Effector memory CD8-positive, alpha-beta T cell (primary cell): ENCODE results near the gene PARD6B.
"Not testable (repeated sequence)": the region's sequence is repeated elsewhere in the genome, so short reads cannot be mapped to it uniquely, and the experiment has no call there.

Source experiments
- ATAC-seq: fragments of 150-1000 bp; cut with Tn5 transposase; replicated peaks from 2 replicates; pipeline ENCODE4 v1.10.0; 2021; ENCODE audit warnings: mild to moderate bottlenecking, moderate library complexity
- DNase-seq, 3 experiments: peaks; one replicate each; pipeline ENCODE4 v3.0.0; 2021
- H3K27ac Mint-ChIP-seq, 2 donors: one replicate each; pipeline ENCODE4 v1.8.0; 2022; ENCODE audit warnings: mild to moderate bottlenecking in 2 of 2, mixed read lengths in 2 of 2, moderate library complexity in 2 of 2
- H3K27me3 Mint-ChIP-seq, 2 donors: one replicate each; pipeline ENCODE4 v1.8.0; 2022; ENCODE audit warnings: mixed read lengths in 2 of 2
- H3K36me3 Mint-ChIP-seq: one replicate; pipeline ENCODE4 v1.8.0; 2022; ENCODE audit warnings: mild to moderate bottlenecking, moderate library complexity, mixed read lengths; ENCODE audit not compliant: insufficient read depth
- H3K4me1 Mint-ChIP-seq, 2 donors: one replicate each; pipeline ENCODE4 v1.8.0; 2022; ENCODE audit warnings: low read depth in 2 of 2, mixed read lengths in 2 of 2
- H3K4me3 Mint-ChIP-seq, 2 donors: one replicate each; pipeline ENCODE4 v1.8.0; 2022; ENCODE audit warnings: mild to moderate bottlenecking in 2 of 2, mixed read lengths in 2 of 2, moderate library complexity in 2 of 2
- H3K9me3 Mint-ChIP-seq, 2 donors: one replicate each; pipeline ENCODE4 v1.8.0; 2022; ENCODE audit warnings: mixed read lengths in 2 of 2

The PARD6B gene

GRCh38 chr20:50771419-50772080 lies 40.2 kb downstream of the PARD6B start:
- ATAC-seq, H3K4me1 Mint-ChIP-seq: not testable (repeated sequence)

DNA sequence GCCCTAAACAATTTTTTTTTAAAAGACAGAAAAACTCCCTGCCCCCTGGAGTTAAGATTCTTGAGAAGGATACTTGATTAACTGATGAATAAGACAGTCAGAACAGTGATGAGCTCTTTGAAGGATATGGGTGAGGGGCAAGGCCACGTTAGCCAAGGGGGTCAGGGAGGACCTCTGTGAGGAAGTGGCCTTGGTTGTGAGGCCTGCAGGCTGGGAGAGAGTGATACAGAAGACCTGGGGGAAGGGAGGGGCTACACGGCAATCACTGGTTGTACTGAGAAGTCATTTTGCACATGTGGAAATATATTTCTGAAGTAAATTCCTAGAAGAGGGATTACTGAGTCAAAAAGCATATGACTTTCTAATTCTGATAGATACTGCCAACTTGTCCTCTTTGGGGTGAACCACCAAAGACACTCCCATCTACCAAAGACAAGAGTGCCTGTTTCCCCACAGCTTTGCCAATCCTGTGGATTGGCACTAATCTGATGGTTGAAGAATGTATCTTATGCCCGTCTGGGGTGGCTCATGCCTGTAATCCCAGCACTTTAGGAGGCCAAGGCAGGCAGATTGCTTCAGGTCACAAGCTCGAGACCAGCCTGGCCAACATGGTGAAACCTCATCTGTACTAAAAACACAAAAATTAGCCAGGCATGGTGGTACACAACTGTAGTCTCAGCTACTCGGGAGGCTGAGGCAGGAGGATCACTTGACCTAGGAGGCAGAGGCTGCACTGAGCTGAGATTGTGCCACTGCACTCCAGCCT lies 41.2 kb downstream of the PARD6B start:
- H3K9me3 Mint-ChIP-seq = no peaks in the 10 kb centered on the region
- H3K27ac Mint-ChIP-seq = no peak overlapping the region
- ATAC-seq (no peak), DNase-seq (no peak)
- H3K27me3 Mint-ChIP-seq = peaks cover 6 to 14% of the 10 kb centered on the region in 2 donors
- no peak overlapping the region for H3K4me3 Mint-ChIP-seq
- peaks cover 5% of the 10 kb centered on the region for H3K36me3 Mint-ChIP-seq
- no peaks in the 10 kb centered on the region for H3K4me1 Mint-ChIP-seq

More at GRCh38 chr20:50771419-50772080, 40.2 kb downstream of the PARD6B start:
- H3K36me3 Mint-ChIP-seq, H3K4me3 Mint-ChIP-seq, H3K9me3 Mint-ChIP-seq, H3K27ac Mint-ChIP-seq, DNase-seq: not testable (repeated sequence)
- H3K27me3 Mint-ChIP-seq = peaks cover 13 to 20% of the 10 kb centered on the region in 2 donors

DNA sequence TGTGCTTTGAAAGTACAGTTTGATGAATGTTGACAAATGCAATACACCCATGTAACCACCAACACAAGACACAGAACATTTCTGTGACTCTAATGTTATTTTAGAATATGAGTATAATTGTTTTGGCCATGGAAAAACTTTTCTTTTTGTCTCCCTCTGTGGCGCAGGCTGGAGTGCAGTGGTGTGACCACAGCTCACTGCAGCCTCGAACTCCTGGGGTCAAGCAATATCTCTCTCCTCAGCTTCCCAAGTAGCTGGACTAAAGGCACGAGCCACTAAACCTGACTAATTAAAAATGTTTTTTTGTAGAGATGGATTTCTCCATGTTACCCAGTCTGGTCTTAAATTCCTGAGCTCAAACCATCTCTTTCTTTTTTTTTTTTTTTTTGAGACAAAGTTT lies 43.1 kb downstream of the PARD6B start:
- H3K9me3 Mint-ChIP-seq = no peaks in the 10 kb centered on the region
- H3K27ac Mint-ChIP-seq = peak overlapping the region in 1 of 2 donors; percentile 35
- DNase-seq (no peak), ATAC-seq (no peak)
- peaks cover 6 to 14% of the 10 kb centered on the region in 2 donors for H3K27me3 Mint-ChIP-seq
- H3K36me3 Mint-ChIP-seq = peaks cover 5% of the 10 kb centered on the region
- no peaks in the 10 kb centered on the region for H3K4me1 Mint-ChIP-seq
- no peak overlapping the region for H3K4me3 Mint-ChIP-seq

DNA sequence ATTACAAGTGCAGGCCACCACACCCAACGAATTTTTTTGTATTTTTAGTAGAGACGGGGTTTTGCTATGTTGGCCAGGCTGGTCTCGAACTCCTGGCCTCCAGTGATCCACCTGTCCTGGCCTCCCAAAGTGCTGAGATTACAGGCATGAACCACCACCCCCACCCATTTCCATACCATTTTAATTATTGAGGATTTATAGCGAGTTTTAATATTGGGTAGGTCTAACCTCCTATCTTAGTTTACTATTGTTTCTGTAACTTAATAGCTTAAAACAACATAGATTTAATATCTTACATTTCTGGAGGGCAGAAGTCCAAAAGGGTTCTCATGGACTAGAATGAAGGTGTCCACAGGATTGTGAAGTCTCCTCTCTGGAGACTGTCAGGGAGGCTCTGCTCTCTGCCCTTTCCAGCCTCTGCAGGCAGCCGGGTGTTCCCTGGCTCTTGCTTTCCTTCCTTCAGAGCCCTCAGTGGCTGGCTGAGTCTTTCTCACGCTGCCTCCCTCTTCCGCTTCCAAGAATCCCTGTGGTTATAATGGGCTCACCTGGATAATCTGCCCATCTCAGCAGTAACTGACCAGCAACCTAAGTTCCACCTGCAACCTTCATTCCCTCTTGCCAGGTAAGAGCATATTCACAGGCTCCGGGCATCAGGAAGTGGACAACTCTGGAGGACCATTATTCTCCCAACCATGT lies 44.9 kb downstream of the PARD6B start:
- Mint-ChIP-seq H3K27me3 (peaks cover 14 to 30% of the 10 kb centered on the region in 2 donors), H3K9me3 (no peaks in the 10 kb centered on the region), H3K4me1 (no peaks in the 10 kb centered on the region), H3K36me3 (peaks cover 5% of the 10 kb centered on the region), H3K4me3 (no peak overlapping the region), H3K27ac (no peak overlapping the region)
- DNase-seq = no peak
- no peak for ATAC-seq

GRCh38 chr20:50777373-50777772 lies 46.0 kb downstream of the PARD6B start:
- no peak overlapping the region for H3K27ac Mint-ChIP-seq
- H3K4me1 Mint-ChIP-seq = no peaks in the 10 kb centered on the region
- H3K9me3 Mint-ChIP-seq = no peaks in the 10 kb centered on the region
- peaks cover 5% of the 10 kb centered on the region for H3K36me3 Mint-ChIP-seq
- no peak for DNase-seq
- H3K27me3 Mint-ChIP-seq = peaks cover 14 to 39% of the 10 kb centered on the region in 2 donors
- no peak overlapping the region for H3K4me3 Mint-ChIP-seq
- ATAC-seq = no peak

GRCh38 chr20:50778994-50779393 lies 47.6 kb downstream of the PARD6B start:
- H3K27ac Mint-ChIP-seq, H3K9me3 Mint-ChIP-seq, DNase-seq, ATAC-seq, H3K4me1 Mint-ChIP-seq, H3K36me3 Mint-ChIP-seq, H3K4me3 Mint-ChIP-seq: not testable (repeated sequence)
- peaks cover 14 to 39% of the 10 kb centered on the region in 2 donors for H3K27me3 Mint-ChIP-seq

- no peak overlapping the region for H3K4me3 Mint-ChIP-seq
- peak overlapping the region in 1 of 2 donors; percentile 64 for H3K27ac Mint-ChIP-seq
- H3K4me1 Mint-ChIP-seq = no peaks in the 10 kb centered on the region
- H3K27me3 Mint-ChIP-seq = peaks cover 20 to 31% of the 10 kb centered on the region in 2 donors
- H3K9me3 Mint-ChIP-seq = no peaks in the 10 kb centered on the region
- ATAC-seq (no peak), DNase-seq (no peak)
- H3K36me3 Mint-ChIP-seq = no peaks in the 10 kb centered on the region
These were observed 52.0 kb downstream of the PARD6B start for GRCh38 chr20:50783390-50783789.

GRCh38 chr20:50783903-50784302 lies 52.5 kb downstream of the PARD6B start:
- no peak for ATAC-seq
- H3K4me3 Mint-ChIP-seq = no peak overlapping the region

GRCh38 chr20:50784464-50784863 lies 53.1 kb downstream of the PARD6B start:
- Mint-ChIP-seq H3K27ac (no peak overlapping the region), H3K4me1 (no peaks in the 10 kb centered on the region), H3K36me3 (no peaks in the 10 kb centered on the region), H3K27me3 (peaks cover 14 to 26% of the 10 kb centered on the region in 2 donors), H3K4me3 (no peak overlapping the region), H3K9me3 (no peaks in the 10 kb centered on the region)
- DNase-seq (no peak), ATAC-seq (no peak)

More at GRCh38 chr20:50783903-50784302, 52.5 kb downstream of the PARD6B start:
- Mint-ChIP-seq H3K36me3 (no peaks in the 10 kb centered on the region), H3K9me3 (no peaks in the 10 kb centered on the region), H3K27ac (peak overlapping the region in 1 of 2 donors; percentile 64), H3K4me1 (no peaks in the 10 kb centered on the region), H3K27me3 (peaks cover 19 to 31% of the 10 kb centered on the region in 2 donors)
- no peak for DNase-seq

DNA sequence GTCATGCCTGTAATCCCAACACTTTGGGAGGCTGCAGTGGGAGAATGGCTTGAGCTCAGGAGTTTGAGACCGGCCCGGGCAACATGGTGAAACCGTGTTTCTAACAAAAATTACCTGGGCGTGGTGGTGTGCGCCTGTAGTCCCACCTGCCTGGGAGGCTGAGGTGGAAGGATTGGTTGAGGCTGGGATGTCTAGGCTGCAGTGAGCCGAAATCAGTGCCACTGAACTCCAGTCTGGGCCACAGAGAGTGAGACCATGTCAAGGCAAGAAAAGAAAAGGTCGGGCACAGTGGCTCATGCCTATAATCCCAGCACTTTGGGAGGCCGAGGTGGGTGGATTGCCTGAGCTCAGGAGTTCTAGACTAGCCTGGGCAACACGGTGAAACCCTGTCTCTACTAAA lies 55.3 kb downstream of the PARD6B start:
- Mint-ChIP-seq H3K9me3 (no peaks in the 10 kb centered on the region), H3K36me3 (no peaks in the 10 kb centered on the region), H3K4me3 (no peak overlapping the region), H3K4me1 (peaks cover 0 to 5% of the 10 kb centered on the region in 2 donors), H3K27ac (no peak overlapping the region), H3K27me3 (peaks cover 4 to 5% of the 10 kb centered on the region in 2 donors)
- ATAC-seq (no peak), DNase-seq (no peak)

DNA sequence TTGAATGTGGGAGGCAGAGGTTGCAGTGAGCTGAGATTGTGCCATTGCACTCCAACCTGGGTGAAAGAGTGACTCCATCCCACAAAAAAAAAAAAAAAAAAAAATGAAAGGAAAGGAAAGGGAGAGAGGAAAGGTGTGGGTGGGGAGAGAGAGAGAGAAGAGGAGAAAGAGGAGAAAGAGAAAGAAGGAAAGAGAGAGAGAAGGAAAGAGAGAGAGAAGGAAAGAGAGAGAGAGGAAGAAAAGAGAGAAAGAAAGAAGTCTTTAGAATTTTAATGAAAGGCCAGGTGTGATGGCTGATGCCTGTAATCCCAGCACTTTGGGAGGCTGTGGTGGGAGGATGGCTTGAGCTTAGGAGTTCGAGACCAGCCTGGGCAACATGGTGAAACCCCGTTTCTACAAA lies 55.8 kb downstream of the PARD6B start:
- Mint-ChIP-seq H3K9me3 (no peaks in the 10 kb centered on the region), H3K27ac (no peak overlapping the region), H3K4me1 (peaks cover 0 to 5% of the 10 kb centered on the region in 2 donors)

GRCh38 chr20:50788045-50788991 lies 56.9 kb downstream of the PARD6B start:
- H3K4me1 Mint-ChIP-seq = peaks cover 0 to 5% of the 10 kb centered on the region in 2 donors
- H3K27me3 Mint-ChIP-seq = peaks cover 0 to 5% of the 10 kb centered on the region in 2 donors
- H3K27ac Mint-ChIP-seq = no peak overlapping the region
- no peaks in the 10 kb centered on the region for H3K36me3 Mint-ChIP-seq
- DNase-seq = no peak
- no peak for ATAC-seq
- H3K4me3 Mint-ChIP-seq = no peak overlapping the region
- H3K9me3 Mint-ChIP-seq = no peaks in the 10 kb centered on the region

More for the DNA sequence above, 55.8 kb downstream of the PARD6B start:
- Mint-ChIP-seq H3K4me3 (no peak overlapping the region), H3K27me3 (peaks cover 0 to 5% of the 10 kb centered on the region in 2 donors), H3K36me3 (no peaks in the 10 kb centered on the region)
- DNase-seq = no peak
- no peak for ATAC-seq
